GM21576 (cell line): ENCODE data around the gene MSX2.

Experiments
- ATAC-seq: cut with Tn5 transposase; IDR thresholded peaks from one replicate; pipeline ENCODE4 v1.9.1; 2021; ENCODE audit warnings: mild to moderate bottlenecking, moderate library complexity; ENCODE audit not compliant: unreplicated experiment

MSX2 gene

GRCh38 chr5:174773371-174773770 is 49.0 kb downstream of the MSX2 start:
- no peak for ATAC-seq

- no peak for ATAC-seq
Measured at GRCh38 chr5:174775081-174775480, 50.7 kb downstream of the MSX2 start.

GRCh38 chr5:174777111-174777510 is 52.7 kb downstream of the MSX2 start:
- ATAC-seq = no peak

GRCh38 chr5:174777583-174777982 is 53.2 kb downstream of the MSX2 start:
- no peak for ATAC-seq
